Loucy (cell line): Measurements from ENCODE around the gene MDM2.

Source experiments
- CTCF ChIP-seq: fragments of 200-600 bp; sonication (generic); conservative IDR thresholded peaks from 2 replicates; pipeline ENCODE4 v1.5.1; 2014; ENCODE audit warnings: mild to moderate bottlenecking, antibody characterized with exemption, low read length
- EZH2phosphoT487 ChIP-seq: fragments of 200-600 bp; IDR thresholded peaks from 2 replicates; pipeline ENCODE4 v1.6.1; 2018; ENCODE audit warnings: antibody characterized with exemption, mild to moderate bottlenecking, moderate library complexity, borderline replicate concordance

GRCh38 chr12:68882251-68882964, 74.4 kb downstream of the MDM2 start:
- TF ChIP-seq CTCF (no peak), EZH2phosphoT487 (no peak)
